Measurements from ENCODE around the gene PFDN1.

GRCh38 chr5:140260089-140260656 lies 42.7 kb downstream of the PFDN1 start:
- TF ChIP-seq POLR2A (IDR thresholded peaks at IDR 0.05) (no peak), CTCF (IDR thresholded peaks at IDR 0.05) (no peak)
